Uterus (tissue), 2 donors: ENCODE measurements around the gene HSPA13.

Experiments
- POLR2A ChIP-seq, 2 donors: fragments of 450-650 bp; IDR thresholded peaks; one replicate each; pipeline ENCODE4 v1.6.1; 2016; ENCODE audit warnings: antibody characterized with exemption in 2 of 2, mild to moderate bottlenecking in 1 of 2, moderate library complexity in 1 of 2
- TF ChIP-seq, protein P1 (sequence below), 4 experiments: fragments of 200-600 bp in 2 of 4; fragments of 450-650 bp in 2 of 4; sonication (generic) in 2 of 4; IDR thresholded peaks; one replicate each; pipeline ENCODE4 v1.5.1; 2016 to 2019; ENCODE audit warnings: antibody characterized with exemption in 4 of 4, mild to moderate bottlenecking in 2 of 4, moderate library complexity in 1 of 4

DNA sequence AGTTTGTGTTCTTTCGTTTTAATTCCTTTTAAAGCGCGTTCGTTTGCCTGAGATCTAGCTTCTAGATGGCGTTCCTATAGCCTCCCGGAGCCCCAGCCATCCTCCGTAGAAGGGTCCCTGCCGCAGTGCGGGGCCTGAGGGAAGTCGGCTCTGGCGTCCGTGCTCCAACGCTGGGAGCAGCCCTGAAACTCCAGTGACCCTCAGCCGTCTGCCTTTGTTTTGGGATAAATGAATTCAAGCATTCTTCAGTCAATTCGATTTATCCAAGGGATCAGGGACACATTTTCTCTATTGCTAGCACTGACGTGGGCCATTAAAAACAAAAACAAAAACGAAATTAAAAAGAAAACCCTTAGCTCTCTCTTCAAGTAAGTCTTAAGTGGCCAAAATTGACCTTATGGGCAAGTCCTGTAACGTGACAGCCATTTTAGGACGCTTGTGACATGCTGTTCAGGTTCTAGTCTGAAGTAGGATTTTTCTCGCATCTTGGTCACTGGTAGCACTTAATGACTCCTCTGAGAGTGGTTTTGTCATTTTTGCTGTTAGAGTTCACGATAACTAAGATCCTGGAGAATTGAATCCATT, 742 bp upstream of the HSPA13 start:
- TF ChIP-seq, protein P1, sequence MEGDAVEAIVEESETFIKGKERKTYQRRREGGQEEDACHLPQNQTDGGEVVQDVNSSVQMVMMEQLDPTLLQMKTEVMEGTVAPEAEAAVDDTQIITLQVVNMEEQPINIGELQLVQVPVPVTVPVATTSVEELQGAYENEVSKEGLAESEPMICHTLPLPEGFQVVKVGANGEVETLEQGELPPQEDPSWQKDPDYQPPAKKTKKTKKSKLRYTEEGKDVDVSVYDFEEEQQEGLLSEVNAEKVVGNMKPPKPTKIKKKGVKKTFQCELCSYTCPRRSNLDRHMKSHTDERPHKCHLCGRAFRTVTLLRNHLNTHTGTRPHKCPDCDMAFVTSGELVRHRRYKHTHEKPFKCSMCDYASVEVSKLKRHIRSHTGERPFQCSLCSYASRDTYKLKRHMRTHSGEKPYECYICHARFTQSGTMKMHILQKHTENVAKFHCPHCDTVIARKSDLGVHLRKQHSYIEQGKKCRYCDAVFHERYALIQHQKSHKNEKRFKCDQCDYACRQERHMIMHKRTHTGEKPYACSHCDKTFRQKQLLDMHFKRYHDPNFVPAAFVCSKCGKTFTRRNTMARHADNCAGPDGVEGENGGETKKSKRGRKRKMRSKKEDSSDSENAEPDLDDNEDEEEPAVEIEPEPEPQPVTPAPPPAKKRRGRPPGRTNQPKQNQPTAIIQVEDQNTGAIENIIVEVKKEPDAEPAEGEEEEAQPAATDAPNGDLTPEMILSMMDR (IDR thresholded peaks at IDR 0.05) = peak in 1 of 4 experiments; percentile 21
- no peak for TF ChIP-seq POLR2A (IDR thresholded peaks at IDR 0.05)
